Measurements from ENCODE around the gene LACRT.

DNA sequence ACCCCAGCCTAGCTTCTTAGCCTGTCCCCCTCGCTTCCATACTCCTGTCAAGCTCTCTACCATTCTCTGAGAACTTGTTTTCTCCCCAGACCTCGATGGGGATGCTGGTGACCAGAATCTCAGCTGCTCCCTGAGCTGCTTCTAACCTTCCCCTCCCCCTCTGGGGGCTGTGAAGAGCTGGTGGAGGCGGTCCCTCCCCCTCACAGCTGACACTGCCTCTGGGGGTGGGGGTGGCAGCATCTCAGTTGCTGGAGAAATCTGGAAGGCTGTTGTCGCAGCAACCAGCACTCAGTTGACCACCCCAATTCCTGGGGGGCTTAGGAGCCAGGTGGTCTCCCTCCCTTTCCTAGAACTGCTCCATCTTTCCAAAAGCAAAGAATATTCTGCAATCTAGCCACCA lies 51.0 kb downstream of the LACRT start:
- TF ChIP-seq POLR2A (IDR thresholded peaks at IDR 0.05; ENCODE audit: low read depth, low read length), result no peak
- TF ChIP-seq POLR2AphosphoS5 (IDR thresholded peaks at IDR 0.05; ENCODE audit: insufficient read depth, low read depth, low read length), result no peak

Data from endothelial cell of umbilical vein (primary cell).